Renal cortex interstitium (tissue), 15 donors: ENCODE data around the gene GLE1. TPM values are rescaled to one million over a fixed set of nuclear protein-coding genes. Genes with fewer than 3 reads are reported as not detected.

Experiments used
- DNase-seq, 11 donors: peaks; one replicate each; pipeline ENCODE4 v3.0.0-alpha.2; 2013; ENCODE audit warnings: low read depth in 9 of 11, low spot score in 4 of 11; ENCODE audit errors: extremely low read depth in 1 of 11
- long read RNA-seq, 16 experiments: transcript quantifications; one replicate each; lab custom pipeline, GENCODE V29; 2026
- polyA plus RNA-seq, 3 donors: library from polyadenylated mRNA; unstranded; fragments of 120-200 nt; gene quantifications; one replicate each; pipeline ENCODE4 v1.2.1, GENCODE V29; 2013; ENCODE audit not compliant: insufficient read length in 3 of 3

GLE1 gene
- 10 to 100 TPM; 28.5 to 33.8 (median 28.9) TPM for polyA plus RNA-seq
- long read RNA-seq, donor 1, partial matches to known transcripts = 0 of 3 reads
- long read RNA-seq, donor 1, other reads (novel, unspliced or antisense) = 0 of 3 reads
- long read RNA-seq, donor 2, partial matches to known transcripts = 0 of 1 reads
- long read RNA-seq, donor 2, other reads (novel, unspliced or antisense) = 0 of 1 reads
- long read RNA-seq, donor 3, transcript GLE1-201 (16 exons, 3,321 nt) = major isoform, 5 of 10 reads
- long read RNA-seq, donor 3, partial matches to known transcripts = 5 of 10 reads
- long read RNA-seq, donor 3, other reads (novel, unspliced or antisense) = 0 of 10 reads
- long read RNA-seq, donor 4, partial matches to known transcripts = 0 of 4 reads
- long read RNA-seq, donor 4, other reads (novel, unspliced or antisense) = 0 of 4 reads
- long read RNA-seq, donor 5 = 0 reads
- long read RNA-seq, donor 6 = 0 reads
- long read RNA-seq, donor 7, partial matches to known transcripts = 10 of 13 reads
- long read RNA-seq, donor 7, other reads (novel, unspliced or antisense) = 0 of 13 reads
- long read RNA-seq, donor 8, partial matches to known transcripts = 13 of 16 reads
- long read RNA-seq, donor 8, other reads (novel, unspliced or antisense) = 0 of 16 reads
- long read RNA-seq, donor 9, partial matches to known transcripts = 0 of 1 reads
- long read RNA-seq, donor 9, other reads (novel, unspliced or antisense) = 0 of 1 reads
- long read RNA-seq, donor 10, partial matches to known transcripts = 0 of 2 reads
- long read RNA-seq, donor 10, other reads (novel, unspliced or antisense) = 0 of 2 reads
- long read RNA-seq, donor 11 = 0 reads
- long read RNA-seq, donor 12, partial matches to known transcripts = 0 of 1 reads
- long read RNA-seq, donor 12, other reads (novel, unspliced or antisense) = 0 of 1 reads
- long read RNA-seq, donor 13 = 0 reads
- long read RNA-seq, donor 14, partial matches to known transcripts = 0 of 3 reads
- long read RNA-seq, donor 14, other reads (novel, unspliced or antisense) = 0 of 3 reads
- long read RNA-seq, donor 15, partial matches to known transcripts = 0 of 1 reads
- long read RNA-seq, donor 15, other reads (novel, unspliced or antisense) = 0 of 1 reads
- long read RNA-seq, donor 16, transcript GLE1-201 (16 exons, 3,321 nt) = major isoform, 7 of 13 reads
- long read RNA-seq, donor 16, partial matches to known transcripts = 6 of 13 reads
- long read RNA-seq, donor 16, other reads (novel, unspliced or antisense) = 0 of 13 reads

- DNase-seq = peak; percentile 81 to 93 (median 90)
Observed at GRCh38 chr9:128504485-128505413, at the start of gene GLE1. Gene GLE1 (plus strand): TSS chr9:128504719. CDS start chr9:128504806, 87 bp downstream.

- no peak for DNase-seq
Observed at GRCh38 chr9:128454991-128455390, 49.5 kb upstream of the GLE1 start.

GRCh38 chr9:128455849-128456612, 48.5 kb upstream of the GLE1 start, which contains the start of gene ODF2:
Gene ODF2 (plus strand): TSS chr9:128456006. CDS start chr9:128456092, 86 bp downstream.
- DNase-seq = peak; percentile 87 to 97 (median 95)

GRCh38 chr9:128456613-128457061, 47.9 kb upstream of the GLE1 start:
- peak in 7 of 11 donors; percentile 17 to 39 (median 26) for DNase-seq

GRCh38 chr9:128457207-128457606, 47.3 kb upstream of the GLE1 start:
- DNase-seq = no peak

GRCh38 chr9:128459011-128459410, 45.5 kb upstream of the GLE1 start:
- DNase-seq = no peak

- DNase-seq = no peak
Observed at GRCh38 chr9:128469070-128469469, 35.4 kb upstream of the GLE1 start.

GRCh38 chr9:128470560-128470959, 34.0 kb upstream of the GLE1 start:
- DNase-seq = no peak

- DNase-seq = no peak
Observed at GRCh38 chr9:128473104-128473503, 31.4 kb upstream of the GLE1 start.

- no peak for DNase-seq
Observed at GRCh38 chr9:128475867-128476266, 28.7 kb upstream of the GLE1 start.

GRCh38 chr9:128479262-128479661, 25.3 kb upstream of the GLE1 start:
- DNase-seq = no peak

GRCh38 chr9:128481561-128481960, 23.0 kb upstream of the GLE1 start:
- DNase-seq = no peak

GRCh38 chr9:128482186-128482585, 22.3 kb upstream of the GLE1 start:
- no peak for DNase-seq

- no peak for DNase-seq
Observed at GRCh38 chr9:128484686-128485413, 19.7 kb upstream of the GLE1 start.

GRCh38 chr9:128485414-128485855, 19.1 kb upstream of the GLE1 start:
- DNase-seq = no peak

GRCh38 chr9:128486201-128486600, 18.3 kb upstream of the GLE1 start:
- DNase-seq = no peak

GRCh38 chr9:128493424-128493823, 11.1 kb upstream of the GLE1 start:
- no peak for DNase-seq
